Kidney tubule cell (primary cell): ENCODE data around the gene LRRC34.

ENCODE experiments used
- DNase-seq: peaks from one replicate; pipeline ENCODE4 v3.0.0-alpha.2; 2018; ENCODE audit warnings: low spot score

Gene LRRC34

GRCh38 chr3:169812332-169813235 lies at the start of gene LRRC34, which contains the start of gene LRRIQ4:
Gene LRRC34, minus strand, starts transcription at chr3:169812904. Its CDS starts 356 bp downstream, at chr3:169812548.
Gene LRRIQ4, plus strand, starts transcription at chr3:169812870. Its CDS starts 9,052 bp downstream, at chr3:169821922.
- DNase-seq: peak; percentile 86

- no peak for DNase-seq
Observed at GRCh38 chr3:169861871-169862270, 49.2 kb upstream of the LRRC34 start.

- DNase-seq: no peak
Observed at GRCh38 chr3:169857811-169858210, 45.1 kb upstream of the LRRC34 start.

GRCh38 chr3:169855514-169855913 lies 42.8 kb upstream of the LRRC34 start:
- no peak for DNase-seq

GRCh38 chr3:169850618-169851017 lies 37.9 kb upstream of the LRRC34 start:
- DNase-seq: no peak

GRCh38 chr3:169848741-169849140 lies 36.0 kb upstream of the LRRC34 start:
- no peak for DNase-seq

- DNase-seq: no peak
Observed at GRCh38 chr3:169847896-169848295, 35.2 kb upstream of the LRRC34 start.

GRCh38 chr3:169846458-169847193 lies 33.9 kb upstream of the LRRC34 start:
- peak; percentile 98 for DNase-seq

GRCh38 chr3:169842960-169843359 lies 30.3 kb upstream of the LRRC34 start:
- no peak for DNase-seq

GRCh38 chr3:169841171-169841570 lies 28.5 kb upstream of the LRRC34 start:
- peak; percentile 59 for DNase-seq

GRCh38 chr3:169838511-169839030 lies 25.9 kb upstream of the LRRC34 start:
- DNase-seq: no peak

- DNase-seq: no peak
Observed at GRCh38 chr3:169836942-169837275, 24.2 kb upstream of the LRRC34 start.

- DNase-seq: peak; percentile 26
Observed at GRCh38 chr3:169836078-169836941, 23.6 kb upstream of the LRRC34 start.

- no peak for DNase-seq
Observed at GRCh38 chr3:169835533-169835932, 22.8 kb upstream of the LRRC34 start.

- DNase-seq: no peak
Observed at GRCh38 chr3:169827712-169828111, 15.0 kb upstream of the LRRC34 start.

- DNase-seq: no peak
Observed at GRCh38 chr3:169825316-169825715, 12.6 kb upstream of the LRRC34 start.

- DNase-seq: no peak
Observed at GRCh38 chr3:169822983-169823382, 10.3 kb upstream of the LRRC34 start.

GRCh38 chr3:169822540-169822939 lies 9.8 kb upstream of the LRRC34 start:
- no peak for DNase-seq

- no peak for DNase-seq
Observed at GRCh38 chr3:169822091-169822490, 9.4 kb upstream of the LRRC34 start.

- peak; percentile 72 for DNase-seq
Observed at GRCh38 chr3:169818316-169818715, 5.6 kb upstream of the LRRC34 start.

GRCh38 chr3:169815590-169816150 lies 3.0 kb upstream of the LRRC34 start:
- DNase-seq: no peak
